Activated T-cell treated with anti-CD3 and anti-CD28 coated beads for 48 hours (primary cell): ENCODE measurements around the gene SELENOH.

ENCODE experiments used
- DNase-seq: peaks from one replicate; pipeline ENCODE4 v3.0.0-alpha.2; 2020; ENCODE audit warnings: low read depth

The SELENOH gene

DNA sequence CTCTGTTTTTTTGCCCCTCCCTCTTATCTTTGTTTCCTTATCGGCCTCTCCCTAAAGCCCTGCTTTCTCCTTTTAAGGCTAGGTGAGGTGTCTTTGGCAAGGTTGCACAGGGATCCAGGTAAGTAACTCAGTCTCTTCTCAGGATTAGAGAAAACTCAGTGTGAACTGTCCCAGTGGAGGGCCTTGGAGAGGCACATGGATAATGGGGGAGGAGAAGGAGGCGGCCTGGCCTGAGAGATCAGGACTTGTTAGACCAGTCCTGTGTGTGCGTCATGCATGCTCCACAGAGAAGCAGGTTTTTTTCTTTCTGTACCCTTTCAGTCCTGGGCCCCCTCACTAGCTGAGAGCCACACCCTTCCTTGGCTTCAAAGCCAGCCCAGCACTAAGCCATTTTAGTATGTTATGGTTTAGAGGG is 40.2 kb downstream of the SELENOH start:
- no peak for DNase-seq

DNA sequence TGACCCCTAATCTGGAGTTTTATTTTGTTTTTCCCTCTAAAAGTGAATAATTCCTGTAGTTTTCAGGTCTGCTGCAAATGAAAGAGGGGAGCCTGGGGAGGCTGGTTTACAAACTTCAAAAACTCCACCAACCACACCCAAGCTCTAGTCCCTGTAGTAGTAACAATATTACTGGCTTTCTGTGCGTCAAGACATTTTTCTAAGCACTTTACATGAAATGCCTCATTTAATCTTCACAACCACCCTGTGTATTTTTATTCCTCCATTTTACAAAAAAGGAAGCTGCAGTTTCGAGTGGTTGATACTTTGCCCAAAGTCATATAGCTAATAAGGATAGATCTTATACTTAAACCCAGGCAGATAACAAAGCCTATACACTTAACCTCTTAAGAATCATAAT is 43.8 kb downstream of the SELENOH start:
- no peak for DNase-seq

DNA sequence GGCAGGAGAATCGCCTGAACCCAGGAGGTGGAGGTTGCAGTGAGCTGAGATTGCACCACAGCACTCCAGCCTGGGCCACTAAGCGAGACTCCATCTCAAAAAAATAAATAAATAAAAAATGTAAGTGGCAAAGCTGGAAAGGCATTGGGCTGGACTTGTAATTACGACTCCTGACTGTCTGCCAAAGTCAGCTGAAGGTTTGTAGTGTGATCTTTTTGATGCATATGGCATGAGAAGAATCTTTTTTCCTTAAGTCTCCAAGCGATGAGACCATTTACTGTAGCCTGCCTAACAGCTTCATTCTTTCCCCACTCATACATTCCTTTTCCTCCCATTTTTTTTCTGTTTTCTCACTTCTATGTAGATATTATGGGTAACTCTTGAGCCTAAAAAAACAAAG is 45.1 kb downstream of the SELENOH start:
- DNase-seq: no peak

DNA sequence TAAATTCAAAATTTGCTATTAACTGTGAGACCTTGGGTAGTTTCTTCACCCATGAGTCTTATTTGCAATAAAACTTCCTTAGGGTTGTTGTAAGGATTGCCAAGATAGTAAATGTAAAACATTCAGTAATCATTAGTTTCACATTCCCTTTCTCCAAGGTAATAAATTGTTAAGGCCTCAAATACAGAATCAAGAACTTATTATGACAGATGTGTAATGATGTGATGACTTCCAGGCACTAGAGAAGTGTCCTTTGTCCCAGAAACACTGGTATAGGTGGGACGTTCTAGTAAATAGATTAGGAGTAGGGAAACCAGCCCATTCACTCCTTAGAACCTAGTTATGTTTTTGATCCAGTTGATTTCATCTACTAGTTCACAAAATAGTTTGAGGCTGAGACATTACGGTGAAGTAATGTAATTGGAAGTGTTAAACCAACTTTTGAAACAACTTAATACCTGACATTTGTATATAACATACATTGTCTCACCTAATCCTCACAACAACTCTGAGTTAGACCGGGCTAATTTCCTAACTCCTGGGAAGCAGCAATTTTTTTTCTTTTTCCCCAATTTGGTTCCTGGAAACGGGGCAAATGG is 45.8 kb downstream of the SELENOH start:
- DNase-seq: no peak

DNA sequence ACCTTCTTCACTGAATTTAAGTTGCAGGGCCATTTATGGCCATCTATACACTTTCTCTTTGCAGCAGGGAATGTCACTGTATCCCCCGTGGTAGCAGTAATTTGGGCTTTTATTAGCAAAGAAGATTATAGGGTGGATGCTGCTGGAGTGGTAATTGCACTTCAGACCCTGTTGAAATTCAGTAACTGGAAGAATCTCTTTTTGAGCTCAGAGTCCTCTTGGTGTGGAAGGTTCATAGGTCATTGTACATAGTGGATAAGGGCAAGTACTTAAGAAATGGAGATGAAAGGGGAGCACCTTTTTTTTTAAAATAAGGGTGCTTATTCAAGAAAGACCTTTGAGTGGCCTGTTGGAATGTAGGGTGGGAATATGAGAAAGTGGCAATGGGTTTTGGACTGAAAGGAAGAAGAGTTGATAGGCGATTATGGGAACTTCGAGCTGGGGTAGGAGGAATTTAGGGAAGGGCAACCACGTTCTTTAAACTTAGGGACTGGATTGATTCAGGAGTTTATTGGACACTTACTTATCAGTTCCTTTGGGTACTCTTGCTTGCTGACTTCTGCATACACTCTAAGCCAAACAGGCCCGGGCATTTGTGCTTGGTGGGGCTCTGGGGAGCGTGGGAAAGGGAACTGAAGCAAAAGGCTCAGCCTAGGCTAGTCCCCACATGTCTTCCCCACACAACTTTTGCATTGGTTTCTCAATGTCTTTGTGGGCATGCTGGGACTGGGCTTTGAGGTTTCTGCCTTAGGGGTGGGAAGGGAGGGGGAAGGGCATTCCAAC is 46.8 kb downstream of the SELENOH start:
- no peak for DNase-seq

DNA sequence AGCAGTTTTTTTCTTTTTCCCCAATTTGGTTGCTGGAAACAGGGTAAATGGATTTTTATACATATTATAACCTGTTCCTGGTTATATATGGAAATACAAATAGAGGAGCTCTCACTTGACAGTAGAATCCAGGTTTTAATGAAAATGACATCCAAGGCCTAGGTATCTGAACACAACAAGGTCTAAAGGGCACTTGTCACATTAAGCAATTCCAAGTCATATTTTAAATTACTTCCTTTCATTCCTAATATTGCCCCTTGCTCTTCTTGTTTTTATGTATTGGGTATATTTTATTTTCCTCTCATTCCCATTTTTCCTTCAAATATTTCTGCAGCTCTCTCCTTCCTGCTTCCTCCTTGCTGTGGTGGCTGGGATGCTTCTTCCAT is 47.4 kb downstream of the SELENOH start:
- DNase-seq: no peak

DNA sequence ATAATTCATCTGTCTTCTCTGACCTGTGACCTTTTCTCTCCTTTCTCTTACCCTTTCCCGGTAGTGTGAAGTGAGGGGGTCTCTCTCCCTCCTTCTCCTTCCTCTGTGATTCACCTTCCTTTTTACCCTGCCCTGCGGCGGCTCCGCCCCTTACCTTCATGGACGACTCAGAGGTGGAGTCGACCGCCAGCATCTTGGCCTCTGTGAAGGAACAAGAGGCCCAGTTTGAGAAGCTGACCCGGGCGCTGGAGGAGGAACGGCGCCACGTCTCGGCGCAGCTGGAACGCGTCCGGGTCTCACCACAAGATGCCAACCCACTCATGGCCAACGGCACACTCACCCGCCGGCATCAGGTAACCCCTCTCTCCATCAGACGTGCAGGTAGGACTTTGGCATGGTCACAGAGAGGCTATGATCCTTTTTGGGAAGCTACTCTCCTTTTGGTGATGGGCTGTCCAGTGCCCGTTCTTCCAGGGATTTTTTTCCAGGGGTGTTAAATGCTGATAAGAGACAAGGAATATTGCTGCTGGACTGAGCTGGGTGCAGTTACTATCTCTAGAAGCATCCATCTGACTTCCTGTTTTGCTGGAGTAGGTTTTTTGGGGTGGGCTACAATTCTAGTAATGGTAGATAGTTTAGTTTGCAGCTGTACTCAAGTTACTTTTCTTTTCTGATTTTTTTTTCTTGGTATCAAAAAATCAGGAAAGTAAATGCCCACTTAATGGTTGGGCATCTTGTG is 50.2 kb downstream of the SELENOH start:
- DNase-seq: no peak

DNA sequence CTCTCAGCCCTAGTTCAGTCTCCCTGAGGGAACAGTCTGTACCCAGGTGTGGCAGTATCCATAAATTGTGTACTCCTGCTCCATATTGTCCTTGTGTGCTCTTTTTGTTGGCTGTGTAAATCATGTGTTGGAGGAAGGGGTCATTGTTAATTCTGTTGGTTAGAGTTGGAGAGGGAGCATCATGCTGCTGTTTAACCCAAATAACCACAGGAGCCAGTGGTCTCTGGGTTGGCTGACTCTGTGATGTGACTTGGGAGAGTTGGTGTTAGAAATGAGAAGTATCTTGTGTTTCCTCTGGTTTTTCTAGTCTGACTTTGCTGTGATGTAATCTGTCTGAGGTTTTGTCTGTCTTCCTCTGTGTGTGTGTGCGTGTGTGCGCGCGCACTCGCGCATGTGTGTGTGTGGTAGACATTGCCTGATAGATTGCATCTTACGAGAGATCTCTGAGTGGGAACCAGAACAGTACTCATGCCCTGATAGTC is 50.8 kb downstream of the SELENOH start:
- peak; percentile 77 for DNase-seq

DNA sequence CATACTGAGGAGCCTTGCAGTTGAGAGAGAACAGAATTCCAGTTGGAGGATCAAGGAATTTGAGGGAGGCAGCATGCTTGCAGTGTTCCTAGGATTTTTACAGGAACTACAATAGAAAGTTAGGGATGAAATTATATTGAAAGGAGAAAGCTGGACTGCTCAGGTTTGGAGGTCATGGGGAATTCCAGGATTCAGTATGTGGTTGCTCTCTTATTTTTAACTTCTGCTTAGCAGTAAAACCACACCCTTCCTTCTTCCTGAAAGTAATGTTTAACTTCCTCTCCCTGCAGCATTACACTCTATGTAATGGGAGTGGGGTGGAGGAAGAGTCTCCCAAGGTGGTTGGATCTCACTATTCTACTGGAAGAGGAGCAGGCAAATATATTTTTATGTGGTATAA is 51.6 kb downstream of the SELENOH start:
- no peak for DNase-seq
